Left hindlimb (tissue), 1 donor: Measurements from ENCODE around the gene PRKACG.

Source experiments
- DNase-seq: peaks from one replicate; pipeline ENCODE4 v3.0.0-alpha.2; 2018

The PRKACG gene

GRCh38 chr9:68980341-68980914 lies 33.5 kb downstream of the PRKACG start:
- no peak for DNase-seq

- DNase-seq: no peak
Observed at GRCh38 chr9:68979538-68980314, 34.2 kb downstream of the PRKACG start.

- no peak for DNase-seq
Observed at GRCh38 chr9:68978501-68978900, 35.4 kb downstream of the PRKACG start.

DNA sequence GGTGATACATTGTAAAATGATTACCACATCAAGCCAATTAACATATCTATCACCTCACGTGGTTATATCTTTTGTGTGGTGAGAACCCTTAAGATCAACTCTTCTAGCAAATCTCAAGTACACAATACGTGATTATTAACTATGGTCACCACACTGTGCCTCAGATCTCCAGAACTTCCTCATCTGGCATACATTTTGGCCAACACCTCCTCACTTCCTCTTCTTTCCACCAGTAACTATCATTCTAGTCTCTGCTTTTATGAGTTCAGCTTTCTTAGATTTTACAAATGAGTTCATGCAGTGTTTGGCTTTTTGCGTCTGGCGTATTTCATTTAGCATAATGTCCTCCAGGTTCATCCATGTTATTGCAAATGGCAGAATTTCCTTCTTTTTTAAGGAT lies 35.8 kb downstream of the PRKACG start:
- DNase-seq: no peak

DNA sequence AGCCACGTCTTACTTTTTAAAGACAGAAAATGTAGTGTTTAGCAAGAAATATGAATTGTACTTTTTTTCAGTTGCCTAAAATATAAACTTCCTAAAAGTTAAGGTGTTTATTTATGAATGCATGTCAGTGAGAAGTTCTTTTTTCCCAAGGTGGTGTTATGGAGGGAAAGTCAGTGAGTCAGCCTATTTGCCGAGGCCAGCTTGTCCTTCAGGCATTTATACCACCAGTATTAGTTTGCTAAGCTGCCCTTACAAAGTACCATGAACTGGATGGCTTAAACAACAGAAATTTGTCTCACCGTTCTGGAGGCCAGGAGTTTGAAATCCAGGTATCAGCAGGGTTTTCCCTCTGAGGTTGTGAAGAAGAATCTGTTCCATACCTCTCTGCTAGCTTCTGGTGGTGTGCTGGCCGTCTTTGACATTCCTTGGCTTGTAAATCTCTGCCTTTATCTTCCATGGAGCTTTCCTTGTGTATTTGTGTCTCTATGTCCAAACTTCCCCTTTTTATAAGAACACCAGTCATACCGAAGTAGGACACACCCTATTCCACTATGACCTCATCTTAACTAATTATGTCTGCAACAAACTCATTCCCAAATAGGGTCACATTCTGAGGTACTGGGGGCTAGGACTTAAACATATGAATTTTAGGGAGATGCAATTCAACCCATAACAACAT lies 38.4 kb downstream of the PRKACG start:
- DNase-seq: no peak

DNA sequence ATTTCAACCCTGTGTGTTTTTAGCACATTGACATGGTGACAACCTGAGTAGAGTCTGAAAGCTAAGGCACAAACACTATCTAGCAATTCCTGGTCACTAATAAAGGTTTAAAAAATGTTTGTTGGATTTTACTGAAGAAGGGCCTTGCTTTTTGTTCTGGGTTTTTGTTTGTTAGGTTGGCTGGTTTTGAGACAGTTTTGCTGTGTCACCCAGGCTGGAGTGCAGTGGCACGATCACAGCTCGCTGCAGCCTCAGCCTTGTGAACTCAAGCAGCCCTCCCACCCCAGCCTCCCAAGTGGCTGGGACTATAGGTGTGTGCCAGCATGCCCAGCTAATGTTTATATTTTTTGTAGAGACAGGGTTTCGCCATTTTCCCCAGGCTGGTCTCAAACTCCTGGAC lies 39.0 kb downstream of the PRKACG start:
- no peak for DNase-seq

DNA sequence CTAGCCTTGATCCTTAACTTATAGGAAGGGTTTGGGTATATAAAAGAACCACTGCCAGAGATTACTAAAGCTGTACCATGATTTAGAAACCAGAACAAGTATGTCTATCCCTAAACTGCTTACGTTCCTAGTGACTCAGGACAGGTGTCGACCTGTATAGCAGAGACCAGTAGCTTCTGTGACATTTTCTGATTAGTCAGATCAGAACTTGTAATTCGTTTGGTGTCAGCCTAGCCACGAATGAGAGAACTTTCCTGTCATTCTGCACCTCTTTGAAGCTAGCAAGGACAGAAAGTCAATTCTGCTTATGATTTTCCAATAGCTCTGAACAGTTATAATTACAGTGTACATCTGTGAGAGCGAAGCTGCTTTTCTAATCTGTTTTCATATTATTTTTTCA lies 39.5 kb downstream of the PRKACG start:
- DNase-seq: no peak

DNA sequence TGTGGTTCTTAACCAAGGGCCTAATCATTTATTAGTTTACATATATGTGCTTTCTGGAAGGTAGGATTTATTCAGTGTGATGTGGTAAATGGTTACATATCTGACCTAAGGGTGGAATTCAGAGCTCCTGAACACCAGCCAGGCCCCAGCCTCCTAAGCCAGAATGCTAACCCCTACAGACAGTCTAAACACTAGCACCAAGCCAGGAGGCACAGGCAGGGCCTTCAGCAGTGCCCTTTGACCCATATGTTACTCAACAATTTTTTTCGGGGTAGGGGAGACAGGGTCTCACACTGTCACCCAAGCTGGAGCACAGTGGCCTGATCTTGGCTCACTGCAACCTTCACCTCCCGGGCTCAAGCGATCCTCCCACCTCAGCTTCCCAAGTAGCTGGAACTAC lies 40.3 kb downstream of the PRKACG start:
- no peak for DNase-seq

- DNase-seq: no peak
Observed at GRCh38 chr9:68970151-68970550, 43.8 kb downstream of the PRKACG start.

GRCh38 chr9:68969538-68969937 lies 44.4 kb downstream of the PRKACG start:
- no peak for DNase-seq

DNA sequence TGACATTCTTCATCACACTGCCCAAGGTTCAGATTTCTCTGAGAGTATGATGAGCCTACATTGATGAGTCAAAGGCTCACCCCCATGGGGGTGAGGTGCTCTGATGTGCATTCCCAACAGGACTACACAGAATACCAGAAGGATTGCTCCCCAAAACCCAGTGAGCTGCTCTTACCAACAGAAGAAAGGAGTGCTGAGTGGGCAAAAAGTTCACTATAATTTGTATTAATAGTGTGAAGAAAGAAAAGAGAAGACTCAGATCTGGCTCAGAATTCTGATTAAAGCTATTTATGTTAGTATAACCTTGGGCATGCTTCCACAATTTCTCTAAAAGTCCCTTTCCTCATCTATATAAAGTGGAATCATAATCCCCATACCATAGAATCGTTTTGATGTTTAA lies 46.1 kb downstream of the PRKACG start:
- no peak for DNase-seq

DNA sequence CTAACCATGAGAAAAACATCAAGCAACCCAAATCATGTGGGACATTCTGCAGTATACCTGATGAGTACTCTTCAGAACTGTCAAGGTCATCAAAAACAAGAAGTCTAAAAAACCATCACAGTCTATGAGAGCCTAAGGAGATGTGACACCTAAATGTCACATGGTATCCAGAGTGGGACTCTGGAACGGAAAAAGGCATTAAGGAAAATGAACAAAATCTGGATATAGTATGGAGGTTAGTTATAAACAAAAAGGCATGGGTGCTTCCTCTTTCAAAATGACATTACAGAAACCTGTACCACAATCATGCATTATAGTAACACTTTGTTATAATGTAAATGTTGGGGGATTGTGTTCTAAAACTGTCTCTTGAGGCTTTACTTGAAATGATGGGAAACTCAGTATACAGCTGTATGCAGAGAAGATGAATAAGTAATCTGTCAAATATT lies 47.4 kb downstream of the PRKACG start:
- no peak for DNase-seq

GRCh38 chr9:68964765-68965164 lies 49.1 kb downstream of the PRKACG start:
- DNase-seq: no peak

DNA sequence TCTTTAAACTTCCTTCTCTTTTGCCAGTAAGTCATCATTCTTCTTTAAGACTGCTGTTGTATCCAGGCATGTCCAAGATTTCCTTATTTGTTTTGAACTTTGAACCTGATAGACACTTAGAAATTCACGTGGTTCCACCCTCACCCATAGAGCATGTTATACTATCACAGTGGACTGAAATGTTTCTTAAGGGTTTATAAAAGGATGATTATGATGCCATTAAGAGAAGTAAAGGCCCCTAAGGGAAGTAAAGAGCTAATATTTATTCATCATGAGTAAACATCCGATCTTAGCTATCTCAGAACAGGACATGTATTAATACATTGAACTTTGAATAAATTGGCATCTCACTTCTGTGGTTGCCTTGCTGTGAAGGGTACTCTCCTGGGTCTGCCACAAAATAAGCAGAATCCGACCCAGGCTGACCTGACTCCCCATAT lies 49.8 kb downstream of the PRKACG start:
- DNase-seq: no peak

GRCh38 chr9:68963416-68963815 lies 50.5 kb downstream of the PRKACG start:
- no peak for DNase-seq
